RWPE2 (cell line): ENCODE results near the gene DPF3.

Experiments used
- ATAC-seq: fragments of 200-7000 bp; cut with Tn5 transposase; 3 replicates; pipeline ENCODE4 v1.9.1; 2021; ENCODE audit warnings: low read depth
- DNase-seq: peaks from one replicate; pipeline ENCODE4 v3.0.0-alpha.2; 2020; ENCODE audit warnings: low spot score
- H3K27ac ChIP-seq: fragments of 450-650 bp; 2 replicates; pipeline ENCODE4 v1.5.1; 2017; ENCODE audit warnings: mild to moderate bottlenecking; ENCODE audit not compliant: poor library complexity, severe bottlenecking
- H3K27me3 ChIP-seq: fragments of 250-450 bp; sonication (Bioruptor Pico); 2 replicates; pipeline ENCODE4 v1.5.1; 2021; ENCODE audit warnings: mild to moderate bottlenecking, moderate library complexity; ENCODE audit not compliant: insufficient read depth, poor library complexity, severe bottlenecking
- H3K36me3 ChIP-seq: fragments of 250-450 bp; sonication (Bioruptor Pico); 2 replicates; pipeline ENCODE4 v1.5.1; 2020; ENCODE audit warnings: low read depth, mild to moderate bottlenecking, moderate library complexity
- H3K4me1 ChIP-seq: fragments of 250-450 bp; sonication (Bioruptor Pico); 2 replicates; pipeline ENCODE4 v1.5.1; 2021; ENCODE audit warnings: mild to moderate bottlenecking, moderate library complexity; ENCODE audit not compliant: insufficient read depth, poor library complexity, severe bottlenecking
- H3K4me3 ChIP-seq: fragments of 250-450 bp; sonication (Bioruptor Pico); 2 replicates; pipeline ENCODE4 v1.5.1; 2021; ENCODE audit warnings: mild to moderate bottlenecking, moderate library complexity; ENCODE audit not compliant: severe bottlenecking
- H3K9me3 ChIP-seq: fragments of 250-450 bp; sonication (Bioruptor Pico); 2 replicates; pipeline ENCODE4 v1.5.1; 2021; ENCODE audit warnings: mild to moderate bottlenecking, moderate library complexity; ENCODE audit not compliant: severe bottlenecking
- TF ChIP-seq, protein P1 (sequence below): fragments of 450-650 bp; IDR thresholded peaks from one replicate; pipeline ENCODE4 v1.5.1; 2017; ENCODE audit warnings: mild to moderate bottlenecking, moderate library complexity; ENCODE audit not compliant: poor library complexity, severe bottlenecking

DPF3 gene

DNA sequence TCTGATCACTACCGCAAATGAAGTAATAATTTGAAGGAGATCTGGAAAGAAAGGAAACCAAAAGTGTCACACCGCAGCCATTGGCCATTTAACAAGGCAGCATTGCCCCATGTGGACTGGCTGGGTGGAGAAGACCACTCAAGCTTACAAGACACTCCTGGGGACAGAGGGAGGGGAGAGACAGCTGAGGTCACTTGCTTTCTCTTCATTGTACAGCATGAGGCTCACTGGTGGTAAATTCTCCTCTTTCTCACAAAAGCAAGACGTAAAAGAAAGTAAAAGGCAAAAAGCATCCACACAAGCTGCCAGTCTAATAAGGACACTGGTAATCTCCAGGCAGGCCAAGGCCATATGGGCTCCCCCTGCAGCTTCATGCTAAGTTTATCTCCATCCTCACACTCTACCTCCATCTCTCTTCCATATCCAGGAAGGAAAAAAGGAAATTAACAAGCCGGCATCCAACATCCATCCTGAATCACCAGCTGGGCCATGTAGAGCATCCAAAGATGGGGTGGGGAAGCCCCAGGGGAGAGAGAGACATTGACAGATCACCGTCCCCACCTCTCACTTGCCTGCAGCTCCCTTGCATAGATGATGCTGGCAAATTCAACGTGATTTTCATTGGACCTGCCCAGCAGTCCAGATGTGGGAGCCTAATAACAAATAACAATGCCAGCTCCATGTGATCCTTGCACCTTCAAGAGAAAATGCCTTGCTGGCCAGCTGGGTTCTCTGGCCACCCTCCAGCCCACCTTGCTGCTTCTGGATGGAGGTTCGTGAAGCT, 100.6 kb downstream of the DPF3 start:
- Histone ChIP-seq H3K27me3 (no peaks in the 10 kb centered on the region), H3K4me1 (no peaks in the 10 kb centered on the region), H3K36me3 (no peaks in the 10 kb centered on the region), H3K9me3 (no peaks in the 10 kb centered on the region), H3K4me3 (no peak overlapping the region), H3K27ac (no peak overlapping the region)
- DNase-seq (no peak), ATAC-seq (no peak)
- TF ChIP-seq, protein P1, sequence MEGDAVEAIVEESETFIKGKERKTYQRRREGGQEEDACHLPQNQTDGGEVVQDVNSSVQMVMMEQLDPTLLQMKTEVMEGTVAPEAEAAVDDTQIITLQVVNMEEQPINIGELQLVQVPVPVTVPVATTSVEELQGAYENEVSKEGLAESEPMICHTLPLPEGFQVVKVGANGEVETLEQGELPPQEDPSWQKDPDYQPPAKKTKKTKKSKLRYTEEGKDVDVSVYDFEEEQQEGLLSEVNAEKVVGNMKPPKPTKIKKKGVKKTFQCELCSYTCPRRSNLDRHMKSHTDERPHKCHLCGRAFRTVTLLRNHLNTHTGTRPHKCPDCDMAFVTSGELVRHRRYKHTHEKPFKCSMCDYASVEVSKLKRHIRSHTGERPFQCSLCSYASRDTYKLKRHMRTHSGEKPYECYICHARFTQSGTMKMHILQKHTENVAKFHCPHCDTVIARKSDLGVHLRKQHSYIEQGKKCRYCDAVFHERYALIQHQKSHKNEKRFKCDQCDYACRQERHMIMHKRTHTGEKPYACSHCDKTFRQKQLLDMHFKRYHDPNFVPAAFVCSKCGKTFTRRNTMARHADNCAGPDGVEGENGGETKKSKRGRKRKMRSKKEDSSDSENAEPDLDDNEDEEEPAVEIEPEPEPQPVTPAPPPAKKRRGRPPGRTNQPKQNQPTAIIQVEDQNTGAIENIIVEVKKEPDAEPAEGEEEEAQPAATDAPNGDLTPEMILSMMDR: no peak

DNA sequence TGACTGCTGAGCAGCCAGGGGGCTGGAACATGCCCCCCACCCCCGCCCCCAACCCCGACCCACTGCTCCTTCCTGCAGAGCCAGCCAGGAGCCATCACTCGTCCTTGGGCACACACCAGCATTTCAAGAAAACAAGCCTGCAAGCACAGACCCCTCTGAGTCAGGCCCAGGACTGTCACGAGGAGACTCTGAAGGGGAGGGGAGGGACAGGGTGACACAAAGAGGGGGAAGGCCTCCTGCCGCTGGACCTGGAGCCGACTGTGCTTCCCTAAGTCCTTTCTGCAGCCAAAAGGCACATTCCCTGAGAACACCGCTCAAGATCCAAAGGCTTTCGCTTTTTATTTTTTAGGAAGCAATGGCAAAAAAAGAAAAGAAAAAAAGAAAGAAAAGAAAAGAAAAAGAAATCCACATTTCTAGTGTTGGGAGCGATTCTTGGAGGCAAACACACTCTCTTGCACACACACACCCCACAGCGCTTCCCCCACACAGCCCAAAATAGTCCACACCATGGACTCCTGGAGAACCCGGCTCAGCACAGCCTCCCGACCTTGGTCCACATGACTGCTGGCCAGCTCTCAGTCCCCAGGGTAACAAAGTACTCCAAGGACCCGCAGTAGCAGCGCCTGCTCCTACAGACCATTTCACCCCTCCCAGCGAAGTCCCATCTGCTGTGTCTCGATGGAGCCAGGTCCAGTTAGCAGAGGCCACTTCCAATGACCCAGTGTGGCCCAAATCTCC, 101.7 kb downstream of the DPF3 start:
- Histone ChIP-seq H3K4me1 (no peaks in the 10 kb centered on the region), H3K36me3 (no peaks in the 10 kb centered on the region), H3K27me3 (no peaks in the 10 kb centered on the region), H3K27ac (no peak overlapping the region), H3K4me3 (no peak overlapping the region), H3K9me3 (no peaks in the 10 kb centered on the region)
- DNase-seq (no peak), ATAC-seq (no peak)
- TF ChIP-seq, protein P1: no peak

DNA sequence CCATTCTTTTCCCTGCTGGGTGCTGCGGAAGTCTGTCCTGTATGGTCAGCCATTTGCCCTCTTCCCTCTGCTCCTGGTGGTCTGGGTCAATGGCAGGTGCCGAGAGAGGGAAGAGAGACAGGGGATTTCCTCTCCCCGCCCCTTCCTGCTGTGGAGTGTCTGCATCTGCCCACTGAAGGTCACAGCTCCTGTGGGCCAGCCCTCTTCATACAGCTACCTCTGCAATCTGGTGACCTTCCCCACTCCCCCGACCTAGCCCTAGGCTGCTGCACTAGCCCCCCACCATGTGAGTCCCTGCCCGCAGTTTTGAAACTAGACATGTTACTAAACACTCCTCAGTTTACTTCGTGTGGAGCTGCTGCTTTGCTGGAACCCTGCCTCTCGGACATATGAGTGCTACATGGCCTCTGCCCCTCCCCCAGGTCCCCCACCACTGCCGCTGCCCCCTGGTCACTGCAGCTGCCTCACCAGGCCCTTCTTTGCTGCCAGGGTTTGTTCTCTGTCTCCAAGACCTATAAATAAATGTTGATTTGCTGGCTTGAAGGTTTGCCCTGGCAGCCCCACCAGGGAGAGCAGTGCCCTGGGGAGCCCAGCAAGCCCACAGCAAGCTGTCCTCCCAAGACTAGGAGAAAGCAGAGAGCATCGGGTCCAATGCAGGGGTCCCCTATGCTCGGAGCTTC, 102.9 kb downstream of the DPF3 start:
- TF ChIP-seq, protein P1: no peak
- Histone ChIP-seq H3K27me3 (no peaks in the 10 kb centered on the region), H3K4me3 (no peak overlapping the region), H3K36me3 (no peaks in the 10 kb centered on the region), H3K9me3 (no peaks in the 10 kb centered on the region), H3K4me1 (no peaks in the 10 kb centered on the region), H3K27ac (no peak overlapping the region)
- DNase-seq (no peak), ATAC-seq (no peak)

DNA sequence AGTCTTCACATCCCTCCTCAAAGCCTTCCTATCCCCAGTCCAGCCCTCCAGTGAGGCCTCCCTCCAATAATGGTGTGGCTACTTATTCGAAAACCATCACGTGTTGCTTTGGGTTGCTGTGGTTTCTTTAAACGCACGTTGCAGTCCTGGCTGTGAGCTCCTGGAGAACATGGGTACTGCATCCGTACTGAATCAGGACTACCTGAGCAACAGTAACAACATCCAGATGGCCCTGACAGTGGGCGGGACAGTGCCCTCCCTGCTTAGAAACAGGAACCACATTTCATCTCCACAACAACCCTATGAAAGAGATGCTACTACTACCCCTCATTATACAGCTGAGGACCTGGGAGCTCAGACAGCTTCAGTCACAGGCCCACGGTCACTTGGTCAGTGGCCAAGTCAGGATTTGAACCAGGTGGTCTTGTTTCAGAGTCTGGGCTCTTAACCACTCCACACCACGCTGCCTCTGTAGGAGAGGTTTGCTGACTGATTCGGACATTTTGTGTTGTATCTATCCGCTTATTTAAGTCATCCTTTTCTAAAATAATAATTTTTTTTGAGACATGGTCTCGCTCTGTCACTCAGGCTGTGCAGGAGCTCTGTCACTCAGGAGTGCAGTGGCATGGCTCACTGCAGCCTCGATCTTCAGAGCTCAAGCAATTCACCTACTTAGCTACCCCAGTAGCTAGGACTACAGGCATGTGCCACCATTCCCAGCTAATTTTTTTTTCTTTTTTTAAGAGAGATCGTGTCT, 104.8 kb downstream of the DPF3 start:
- Histone ChIP-seq H3K9me3 (no peaks in the 10 kb centered on the region), H3K27me3 (no peaks in the 10 kb centered on the region), H3K4me1 (no peaks in the 10 kb centered on the region), H3K36me3 (no peaks in the 10 kb centered on the region), H3K27ac (no peak overlapping the region), H3K4me3 (no peak overlapping the region)
- DNase-seq (no peak), ATAC-seq (no peak)
- TF ChIP-seq, protein P1: no peak
